Loucy (cell line): ENCODE data around the gene DDX11.
A peak's percentile ranks its signal among the peaks of the same experiment; 100 is the strongest.

Experiments used
- H2AFZ ChIP-seq: fragments of 200-600 bp; sonication (generic); 2 replicates; pipeline ENCODE4 v1.6.0; 2016; ENCODE audit warnings: antibody characterized with exemption, mild to moderate bottlenecking, low read length, moderate library complexity
- H3F3A ChIP-seq: fragments of 200-600 bp; 2 replicates; pipeline ENCODE4 v1.6.0; 2016; ENCODE audit warnings: antibody characterized with exemption, low read depth, mild to moderate bottlenecking
- H3K27me3 ChIP-seq: fragments of 200-600 bp; sonication (generic); 2 replicates; pipeline ENCODE4 v1.6.1; 2014; ENCODE audit warnings: low read length, mild to moderate bottlenecking; ENCODE audit not compliant: insufficient read depth, poor library complexity, severe bottlenecking
- H3K36me3 ChIP-seq: fragments of 200-600 bp; sonication (generic); 2 replicates; pipeline ENCODE4 v1.6.1; 2016; ENCODE audit warnings: low read length; ENCODE audit not compliant: insufficient read depth
- H3K4me1 ChIP-seq: fragments of 200-600 bp; sonication (generic); 2 replicates; pipeline ENCODE4 v1.5.1; 2014; ENCODE audit warnings: low read length, mild to moderate bottlenecking; ENCODE audit not compliant: insufficient read depth, poor library complexity, severe bottlenecking
- H3K4me2 ChIP-seq: fragments of 200-600 bp; sonication (generic); 2 replicates; pipeline ENCODE4 v1.6.0; 2014; ENCODE audit warnings: antibody characterized with exemption, low read length, low read depth, mild to moderate bottlenecking; ENCODE audit not compliant: poor library complexity, severe bottlenecking
- H3K4me3 ChIP-seq: fragments of 200-600 bp; sonication (generic); 2 replicates; pipeline ENCODE4 v1.5.1; 2014; ENCODE audit warnings: low read length, mild to moderate bottlenecking, mixed read lengths; ENCODE audit not compliant: poor library complexity, severe bottlenecking
- H3K79me2 ChIP-seq: fragments of 200-600 bp; sonication (generic); 2 replicates; pipeline ENCODE4 v1.6.1; 2014; ENCODE audit warnings: low read length; ENCODE audit not compliant: insufficient read depth
- H3K9ac ChIP-seq: fragments of 200-600 bp; sonication (generic); 2 replicates; pipeline ENCODE4 v1.6.0; 2014; ENCODE audit warnings: mild to moderate bottlenecking, low read depth, low read length, moderate library complexity; ENCODE audit not compliant: poor library complexity, severe bottlenecking
- H3K9me2 ChIP-seq: fragments of 200-600 bp; sonication (generic); replicated peaks from 2 replicates; pipeline ENCODE4 v1.6.1; 2016; ENCODE audit warnings: low read depth, low read length, mixed read lengths
- H3K9me3 ChIP-seq: fragments of 200-600 bp; sonication (generic); 2 replicates; pipeline ENCODE4 v1.6.1; 2014; ENCODE audit warnings: mild to moderate bottlenecking, antibody characterized with exemption, low read length, low read depth; ENCODE audit not compliant: insufficient read depth
- H4K20me1 ChIP-seq: fragments of 200-600 bp; sonication (generic); 2 replicates; pipeline ENCODE4 v1.6.0; 2014; ENCODE audit warnings: antibody characterized with exemption, low read length, mild to moderate bottlenecking; ENCODE audit not compliant: insufficient read depth, poor library complexity, severe bottlenecking
- CTCF ChIP-seq: fragments of 200-600 bp; sonication (generic); conservative IDR thresholded peaks from 2 replicates; pipeline ENCODE4 v1.5.1; 2014; ENCODE audit warnings: mild to moderate bottlenecking, antibody characterized with exemption, low read length
- EZH2phosphoT487 ChIP-seq: fragments of 200-600 bp; IDR thresholded peaks from 2 replicates; pipeline ENCODE4 v1.6.1; 2018; ENCODE audit warnings: antibody characterized with exemption, mild to moderate bottlenecking, moderate library complexity, borderline replicate concordance

Gene DDX11

GRCh38 chr12:31117203-31118011, 43.7 kb downstream of the DDX11 start:
- Histone ChIP-seq H3K4me3 (peak overlapping the region; percentile 71), H3K9ac (peak overlapping the region; percentile 41), H4K20me1 (no peaks in the 10 kb centered on the region), H3K9me2 (no peaks in the 10 kb centered on the region), H3K9me3 (no peaks in the 10 kb centered on the region), H3K36me3 (no peaks in the 10 kb centered on the region), H2AFZ (peak overlapping the region; percentile 90), H3K79me2 (no peaks in the 10 kb centered on the region), H3K4me2 (peak overlapping the region; percentile 78), H3K27me3 (no peaks in the 10 kb centered on the region), H3F3A (no peaks in the 10 kb centered on the region), H3K4me1 (no peaks in the 10 kb centered on the region)
- TF ChIP-seq EZH2phosphoT487 (no peak), CTCF (peak; percentile 63)

DNA sequence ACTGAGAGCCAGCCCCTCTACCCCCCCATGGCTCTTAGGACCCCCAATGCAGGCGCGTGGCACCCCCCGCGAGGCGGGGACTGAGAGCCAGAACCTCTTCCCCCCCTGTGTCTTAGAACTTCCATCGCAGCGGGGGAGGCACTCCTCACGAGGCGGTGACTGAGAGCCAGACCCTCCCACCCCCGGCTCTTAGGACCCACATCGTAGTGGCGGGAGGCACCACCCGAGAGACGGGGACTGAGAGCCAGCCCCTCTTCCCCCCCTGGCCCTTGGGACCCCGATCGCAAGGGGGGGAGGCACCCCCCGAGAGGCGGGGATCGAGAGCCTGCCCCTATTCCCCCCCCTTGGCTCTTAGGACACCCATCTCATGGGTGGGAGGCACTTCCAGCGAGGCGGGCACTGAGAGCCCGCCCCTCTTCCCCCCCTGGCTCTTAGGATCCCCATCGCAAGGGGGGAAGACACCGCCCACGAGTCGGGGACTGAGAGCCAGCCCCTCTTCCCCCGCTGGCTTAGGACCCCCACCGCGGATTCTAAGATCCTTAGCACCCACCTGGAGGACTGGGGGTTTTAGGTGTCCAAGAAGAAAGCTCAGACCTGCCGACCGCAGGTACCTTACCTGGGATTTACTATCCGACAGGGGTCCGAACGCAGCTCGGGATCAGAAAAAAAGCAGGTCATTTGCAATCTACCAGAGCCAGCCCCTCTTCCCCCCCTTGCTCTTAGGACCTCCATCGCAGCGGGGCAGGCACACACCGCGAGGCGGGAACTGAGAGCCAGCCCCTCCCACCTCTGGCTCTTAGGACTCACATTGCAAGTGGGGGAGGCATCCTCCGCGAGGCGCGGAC, 44.9 kb downstream of the DDX11 start:
- Histone ChIP-seq H3K36me3 (no peaks in the 10 kb centered on the region), H3K9me3 (no peaks in the 10 kb centered on the region), H3K9me2 (no peaks in the 10 kb centered on the region), H2AFZ (no peak overlapping the region), H3K4me3 (no peak overlapping the region), H3F3A (no peaks in the 10 kb centered on the region), H3K27me3 (no peaks in the 10 kb centered on the region), H3K9ac (no peak overlapping the region), H3K79me2 (no peaks in the 10 kb centered on the region), H4K20me1 (no peaks in the 10 kb centered on the region), H3K4me1 (no peaks in the 10 kb centered on the region), H3K4me2 (no peak overlapping the region)
- TF ChIP-seq EZH2phosphoT487 (no peak), CTCF (no peak)

DNA sequence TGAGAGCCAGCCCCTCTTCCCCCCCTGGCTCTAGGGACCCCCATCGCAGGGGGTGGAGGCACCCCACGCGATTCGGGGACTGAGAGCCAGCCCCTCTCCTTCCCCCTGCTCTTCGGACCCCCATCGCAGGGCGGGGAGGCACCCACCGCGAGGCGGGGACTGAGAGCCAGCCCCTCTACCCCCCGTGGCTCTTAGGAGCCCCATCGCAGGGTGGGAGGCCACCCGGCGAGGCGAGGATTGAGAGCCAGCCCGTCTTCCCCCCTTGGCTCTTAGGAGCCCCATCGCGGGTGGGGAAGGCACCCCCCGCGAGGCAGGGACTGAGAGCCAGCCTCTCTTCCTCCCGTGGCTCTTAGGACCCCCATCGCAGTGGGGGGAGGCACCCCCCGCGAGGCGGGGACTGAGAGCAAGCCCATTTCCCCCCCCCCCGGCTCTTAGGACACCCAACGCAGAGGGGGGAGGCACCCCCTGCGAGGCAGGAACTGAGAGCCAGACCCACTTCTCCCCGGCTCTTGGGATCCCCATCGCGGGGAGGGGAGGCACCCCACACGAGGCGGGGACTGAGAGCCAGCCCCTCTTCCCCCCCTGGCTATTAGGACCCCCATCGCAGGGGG, 45.6 kb downstream of the DDX11 start:
- H4K20me1 ChIP-seq: no peaks in the 10 kb centered on the region
- no peaks in the 10 kb centered on the region for H3K9me2 ChIP-seq
- H3K36me3 ChIP-seq: no peaks in the 10 kb centered on the region
- H2AFZ ChIP-seq: no peak overlapping the region
- no peaks in the 10 kb centered on the region for H3K27me3 ChIP-seq
- no peaks in the 10 kb centered on the region for H3K9me3 ChIP-seq
- no peak overlapping the region for H3K4me2 ChIP-seq
- H3K9ac ChIP-seq: no peak overlapping the region
- no peak overlapping the region for H3K4me3 ChIP-seq
- H3F3A ChIP-seq: no peaks in the 10 kb centered on the region
- H3K79me2 ChIP-seq: no peaks in the 10 kb centered on the region
- TF ChIP-seq CTCF (no peak), EZH2phosphoT487 (no peak)
- no peaks in the 10 kb centered on the region for H3K4me1 ChIP-seq
